ENCODE results near the gene AGRN. TPM values are rescaled to one million over a fixed set of nuclear protein-coding genes. Genes with fewer than 3 reads are reported as not detected.

AGRN gene
- total and polyA plus RNA-seq, 5 donors from 2014 or later: 0.06 to 4.2 (median 0.29) TPM; not detected in 1

DNA sequence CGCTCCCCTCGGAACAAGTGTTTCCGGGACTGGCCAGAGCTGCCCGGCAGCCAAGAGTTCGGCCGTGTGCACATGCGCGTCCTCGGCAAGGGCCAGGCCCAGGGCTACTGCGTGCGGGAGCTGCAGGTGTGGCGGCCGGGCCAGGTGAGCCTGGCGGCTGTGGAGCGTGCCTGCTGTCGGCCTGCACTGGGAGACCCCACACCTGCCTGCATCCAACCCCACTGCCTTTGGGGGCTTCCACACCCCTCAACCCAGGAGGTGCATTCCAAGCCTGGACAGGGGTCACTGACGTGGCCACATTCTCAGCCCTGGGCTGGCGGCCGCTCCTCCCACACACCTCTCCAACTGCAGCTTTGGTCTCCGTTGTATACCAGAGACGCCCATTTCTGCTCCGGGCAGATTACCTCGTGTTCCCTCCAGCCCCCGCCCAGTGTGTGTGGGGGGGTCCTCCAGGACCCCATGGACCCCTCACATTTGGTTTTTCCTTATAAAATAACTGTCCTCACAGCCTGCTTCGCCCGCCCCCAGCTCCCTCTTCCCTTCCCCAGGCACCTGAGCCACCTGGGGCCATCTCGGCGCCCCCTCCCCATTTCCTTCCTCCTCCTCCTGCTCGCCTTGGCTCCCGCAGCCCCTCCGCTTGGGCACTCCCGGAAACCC, 48.1 kb downstream of the AGRN start:
- no peak for ATAC-seq (ENCODE audit: low read depth in 2 of 2)
- Histone ChIP-seq H3K9me3 (ENCODE audit: control insufficient read depth in 2 of 2, low read length in 2 of 2) (no peaks in the 10 kb centered on the region), H3K36me3 (ENCODE audit: control insufficient read depth, insufficient read depth, low read length) (no peaks in the 10 kb centered on the region), H3K4me1 (ENCODE audit: control insufficient read depth, insufficient read depth, low read length, poor library complexity, severe bottlenecking) (peaks cover 31% of the 10 kb centered on the region), H3K27ac (ENCODE audit: insufficient read depth, low read length, poor library complexity, severe bottlenecking) (peak overlapping the region; percentile 88), H3K4me3 (ENCODE audit: low read depth, low read length) (no peak overlapping the region), H3K27me3 (ENCODE audit: control insufficient read depth, insufficient read depth, low read length) (no peaks in the 10 kb centered on the region)
- Mint-ChIP-seq H3K4me3 (peak overlapping the region; percentile 7 to 87 (median 38)), H3K27me3 (peaks cover 10% of the 10 kb centered on the region), H3K36me3 (no peaks in the 10 kb centered on the region), H3K27ac (peak overlapping the region in 1 of 3 donors; percentile 51), H3K9me3 (no peaks in the 10 kb centered on the region), H3K4me1 (peaks cover 0 to 14% (median 2%) of the 10 kb centered on the region in 4 donors)
- DNase-seq: no peak

DNA sequence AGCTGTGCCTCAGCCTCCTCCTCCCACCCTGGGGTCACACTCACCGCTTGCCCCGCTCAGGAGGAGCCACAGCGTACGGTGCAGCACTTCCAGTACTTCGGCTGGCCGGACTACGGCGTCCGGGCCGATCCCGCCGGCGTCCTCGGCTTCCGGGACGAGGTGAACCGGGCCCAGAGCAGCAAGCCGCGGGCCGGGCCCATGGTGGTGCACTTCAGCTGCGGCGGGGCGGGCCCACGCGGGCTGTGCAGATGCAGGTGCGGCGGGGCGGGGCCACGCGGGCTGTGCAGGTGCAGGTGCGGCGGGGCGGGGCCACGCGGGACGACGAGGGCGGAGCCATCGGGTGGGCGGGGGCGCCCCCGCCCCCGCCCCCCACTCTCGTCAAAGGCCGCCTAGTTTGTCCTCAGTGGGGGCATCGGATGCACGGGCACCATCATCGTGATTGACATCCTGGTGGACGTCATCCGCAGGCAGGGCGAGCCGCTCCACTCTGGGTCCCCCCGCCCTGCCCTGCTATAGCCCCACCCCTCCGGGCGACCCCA, 48.7 kb downstream of the AGRN start:
- H3K9me3 ChIP-seq (ENCODE audit: control insufficient read depth in 2 of 2, low read length in 2 of 2): no peaks in the 10 kb centered on the region
- no peak overlapping the region for H3K4me3 ChIP-seq (ENCODE audit: low read depth, low read length)
- peak; percentile 54 to 71 (median 67) for DNase-seq
- no peaks in the 10 kb centered on the region for H3K36me3 ChIP-seq (ENCODE audit: control insufficient read depth, insufficient read depth, low read length)
- H3K36me3 Mint-ChIP-seq: no peaks in the 10 kb centered on the region
- H3K4me1 ChIP-seq (ENCODE audit: control insufficient read depth, insufficient read depth, low read length, poor library complexity, severe bottlenecking): peaks cover 28% of the 10 kb centered on the region
- peaks cover 10% of the 10 kb centered on the region for H3K27me3 Mint-ChIP-seq
- no peaks in the 10 kb centered on the region for H3K9me3 Mint-ChIP-seq
- ATAC-seq (ENCODE audit: low read depth in 2 of 2): peak; percentile 45 to 52
- H3K4me3 Mint-ChIP-seq: peak overlapping the region; percentile 15 to 87 (median 73)
- peak overlapping the region; percentile 88 for H3K27ac ChIP-seq (ENCODE audit: insufficient read depth, low read length, poor library complexity, severe bottlenecking)
- peaks cover 0 to 14% (median 2%) of the 10 kb centered on the region in 4 donors for H3K4me1 Mint-ChIP-seq
- no peaks in the 10 kb centered on the region for H3K27me3 ChIP-seq (ENCODE audit: control insufficient read depth, insufficient read depth, low read length)
- H3K27ac Mint-ChIP-seq: peak overlapping the region in 1 of 3 donors; percentile 62

DNA sequence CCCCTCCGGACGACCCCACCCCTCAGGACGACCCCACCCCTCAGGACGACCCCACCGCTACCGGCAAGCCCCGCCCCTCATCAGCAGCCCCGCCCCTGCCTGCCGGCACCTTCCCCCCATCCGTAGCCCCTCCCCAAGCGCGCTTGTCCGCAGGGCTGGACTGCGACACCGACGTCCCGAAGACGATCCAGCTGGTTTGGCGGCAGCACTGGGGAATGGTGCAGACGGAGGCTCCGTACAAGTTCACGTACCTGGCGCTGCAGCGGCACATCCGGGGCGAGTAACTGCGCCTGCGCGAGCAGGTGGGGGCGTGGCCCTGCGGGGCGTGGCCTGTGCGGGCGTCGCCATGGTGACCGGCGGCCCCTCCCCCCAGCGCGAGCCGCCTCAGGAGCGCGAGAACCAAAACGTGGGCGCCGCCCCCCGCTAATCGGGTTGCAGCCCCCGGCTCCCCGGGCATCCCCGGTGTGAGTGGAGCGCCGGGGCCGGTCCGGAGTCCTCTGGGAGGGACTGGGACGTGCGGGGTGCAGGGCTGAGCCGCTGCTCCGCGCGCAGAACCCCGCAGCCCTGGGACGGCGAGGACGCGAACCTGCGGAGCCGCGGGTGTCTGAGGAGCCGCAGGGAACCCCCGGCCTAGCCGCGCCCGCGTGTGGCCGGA, 49.3 kb downstream of the AGRN start:
- H3K4me3 Mint-ChIP-seq: peak overlapping the region; percentile 70 to 87 (median 80)
- DNase-seq (peak; percentile 84 to 90 (median 84)), ATAC-seq (ENCODE audit: low read depth in 2 of 2) (peak; percentile 56 to 66)
- peaks cover 10% of the 10 kb centered on the region for H3K27me3 Mint-ChIP-seq
- Histone ChIP-seq H3K9me3 (ENCODE audit: control insufficient read depth in 2 of 2, low read length in 2 of 2) (no peaks in the 10 kb centered on the region), H3K27me3 (ENCODE audit: control insufficient read depth, insufficient read depth, low read length) (no peaks in the 10 kb centered on the region), H3K4me1 (ENCODE audit: control insufficient read depth, insufficient read depth, low read length, poor library complexity, severe bottlenecking) (peaks cover 22% of the 10 kb centered on the region), H3K27ac (ENCODE audit: insufficient read depth, low read length, poor library complexity, severe bottlenecking) (peak overlapping the region; percentile 88), H3K4me3 (ENCODE audit: low read depth, low read length) (peak overlapping the region; percentile 53), H3K36me3 (ENCODE audit: control insufficient read depth, insufficient read depth, low read length) (no peaks in the 10 kb centered on the region)
- H3K9me3 Mint-ChIP-seq: no peaks in the 10 kb centered on the region
- no peaks in the 10 kb centered on the region for H3K36me3 Mint-ChIP-seq
- H3K4me1 Mint-ChIP-seq: peaks cover 0 to 10% (median 2%) of the 10 kb centered on the region in 4 donors
- H3K27ac Mint-ChIP-seq: peak overlapping the region in 1 of 3 donors; percentile 62

DNA sequence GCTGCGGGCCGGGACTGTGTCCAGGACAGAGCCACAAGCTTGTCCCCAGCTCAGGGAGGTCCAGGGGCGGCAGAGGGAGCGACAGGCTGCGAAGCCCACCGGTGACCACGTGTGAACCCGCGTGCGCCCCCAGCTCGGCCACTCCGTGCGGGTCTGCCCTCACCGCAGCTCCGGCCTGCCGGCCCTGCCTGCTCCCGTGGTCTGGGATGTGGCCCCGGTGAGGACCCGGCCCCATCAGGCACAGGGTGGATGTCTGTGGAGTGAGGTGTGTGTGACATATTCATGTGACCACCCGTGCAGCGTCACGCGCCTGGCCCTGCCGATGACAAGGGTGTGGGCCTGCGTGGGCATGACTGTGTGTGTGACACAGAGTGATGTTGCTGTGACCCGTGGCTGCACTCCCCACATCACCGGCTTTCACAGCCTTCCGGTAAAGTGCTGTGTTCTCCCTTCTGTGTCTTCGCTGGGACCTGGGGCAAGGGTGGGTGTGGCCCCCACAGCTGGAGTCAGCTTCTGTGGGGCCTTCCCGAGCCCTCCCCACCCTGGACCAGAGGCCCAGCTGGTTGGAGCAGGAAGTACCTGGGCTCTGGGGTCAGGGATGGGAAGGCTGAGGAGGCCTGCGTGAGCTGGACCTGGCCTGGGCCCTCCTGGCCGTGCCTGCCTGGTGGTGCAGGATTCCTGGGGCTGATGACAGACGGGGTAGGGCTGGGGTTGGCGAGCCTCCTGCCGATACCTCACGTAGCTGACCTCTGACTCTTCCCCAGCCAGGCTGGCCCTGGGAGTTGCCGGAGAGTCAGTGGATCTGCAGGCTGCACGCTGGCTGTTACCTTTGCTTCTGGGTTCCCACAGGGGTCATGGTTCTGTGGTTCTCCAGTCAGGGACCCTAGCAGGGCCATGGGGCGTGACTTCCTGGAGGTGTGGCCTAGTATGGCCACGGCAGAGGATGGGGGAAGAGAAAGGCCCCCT, 50.1 kb downstream of the AGRN start:
- H3K4me3 Mint-ChIP-seq: peak overlapping the region; percentile 61 to 82 (median 66)
- peaks cover 0 to 1% (median 0%) of the 10 kb centered on the region in 7 donors for H3K9me3 Mint-ChIP-seq
- H3K4me1 ChIP-seq (ENCODE audit: control insufficient read depth, insufficient read depth, low read length, poor library complexity, severe bottlenecking): peaks cover 18% of the 10 kb centered on the region
- no peaks in the 10 kb centered on the region for H3K9me3 ChIP-seq (ENCODE audit: control insufficient read depth in 2 of 2, low read length in 2 of 2)
- H3K27me3 Mint-ChIP-seq: peaks cover 10% of the 10 kb centered on the region
- peaks cover 0 to 10% (median 3%) of the 10 kb centered on the region in 4 donors for H3K4me1 Mint-ChIP-seq
- H3K27me3 ChIP-seq (ENCODE audit: control insufficient read depth, insufficient read depth, low read length): no peaks in the 10 kb centered on the region
- H3K36me3 Mint-ChIP-seq: no peaks in the 10 kb centered on the region
- no peak overlapping the region for H3K27ac Mint-ChIP-seq
- H3K27ac ChIP-seq (ENCODE audit: insufficient read depth, low read length, poor library complexity, severe bottlenecking): no peak overlapping the region
- H3K36me3 ChIP-seq (ENCODE audit: control insufficient read depth, insufficient read depth, low read length): no peaks in the 10 kb centered on the region
- ATAC-seq (ENCODE audit: low read depth in 2 of 2): no peak
- DNase-seq: peak in 1 of 3 donors; percentile 18
- no peak overlapping the region for H3K4me3 ChIP-seq (ENCODE audit: low read depth, low read length)

DNA sequence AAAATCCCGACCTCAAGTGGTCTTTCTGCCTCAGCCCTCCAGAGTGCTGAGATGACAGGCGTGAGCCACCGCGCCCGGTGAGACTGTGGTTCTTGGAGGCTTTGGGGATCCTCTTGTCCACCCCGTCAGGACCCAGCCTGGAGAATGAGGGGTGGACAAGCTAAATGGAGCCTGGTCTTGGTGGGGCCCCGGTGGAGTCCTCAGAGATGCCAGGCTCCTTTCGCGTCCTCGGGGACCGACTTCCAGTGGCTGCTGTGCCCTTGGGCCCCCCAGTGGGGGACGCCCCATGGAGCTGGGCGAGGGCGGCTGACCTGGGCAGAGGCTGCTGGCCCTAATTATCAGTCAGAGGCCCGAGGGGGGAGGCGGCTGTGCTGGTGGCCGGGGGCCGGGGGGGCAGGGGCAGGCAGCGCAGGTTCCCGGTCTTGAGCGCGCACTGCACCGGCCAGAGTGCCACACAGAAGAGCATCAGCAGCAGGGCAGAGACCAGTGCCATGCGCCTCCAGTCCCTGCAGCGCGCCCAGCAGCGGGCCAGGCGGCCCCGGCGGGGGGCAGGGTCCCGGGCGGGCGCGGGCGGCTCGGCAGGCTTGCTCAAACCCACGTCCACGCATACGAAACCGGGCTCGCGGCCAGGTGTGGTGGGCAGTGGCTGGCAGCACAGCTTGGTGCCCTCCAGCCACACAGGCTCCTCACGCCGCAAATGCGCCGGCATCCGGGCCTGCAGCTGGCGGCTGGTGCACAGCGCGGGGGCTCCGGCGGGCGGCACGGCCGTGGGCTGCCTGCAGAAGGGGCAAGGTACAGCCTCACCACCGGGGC, 51.8 kb downstream of the AGRN start:
- Mint-ChIP-seq H3K27ac (no peak overlapping the region), H3K9me3 (peaks cover 0 to 1% (median 0%) of the 10 kb centered on the region in 7 donors), H3K4me1 (peaks cover 0 to 5% (median 1%) of the 10 kb centered on the region in 4 donors), H3K27me3 (peaks cover 10% of the 10 kb centered on the region), H3K4me3 (peak overlapping the region in 2 of 4 donors; percentile 10 to 63), H3K36me3 (no peaks in the 10 kb centered on the region)
- Histone ChIP-seq H3K4me1 (ENCODE audit: control insufficient read depth, insufficient read depth, low read length, poor library complexity, severe bottlenecking) (peaks cover 18% of the 10 kb centered on the region), H3K36me3 (ENCODE audit: control insufficient read depth, insufficient read depth, low read length) (no peaks in the 10 kb centered on the region), H3K4me3 (ENCODE audit: low read depth, low read length) (no peak overlapping the region), H3K9me3 (ENCODE audit: control insufficient read depth in 2 of 2, low read length in 2 of 2) (no peaks in the 10 kb centered on the region), H3K27me3 (ENCODE audit: control insufficient read depth, insufficient read depth, low read length) (no peaks in the 10 kb centered on the region), H3K27ac (ENCODE audit: insufficient read depth, low read length, poor library complexity, severe bottlenecking) (no peak overlapping the region)
- no peak for DNase-seq
- ATAC-seq (ENCODE audit: low read depth in 2 of 2): no peak

DNA sequence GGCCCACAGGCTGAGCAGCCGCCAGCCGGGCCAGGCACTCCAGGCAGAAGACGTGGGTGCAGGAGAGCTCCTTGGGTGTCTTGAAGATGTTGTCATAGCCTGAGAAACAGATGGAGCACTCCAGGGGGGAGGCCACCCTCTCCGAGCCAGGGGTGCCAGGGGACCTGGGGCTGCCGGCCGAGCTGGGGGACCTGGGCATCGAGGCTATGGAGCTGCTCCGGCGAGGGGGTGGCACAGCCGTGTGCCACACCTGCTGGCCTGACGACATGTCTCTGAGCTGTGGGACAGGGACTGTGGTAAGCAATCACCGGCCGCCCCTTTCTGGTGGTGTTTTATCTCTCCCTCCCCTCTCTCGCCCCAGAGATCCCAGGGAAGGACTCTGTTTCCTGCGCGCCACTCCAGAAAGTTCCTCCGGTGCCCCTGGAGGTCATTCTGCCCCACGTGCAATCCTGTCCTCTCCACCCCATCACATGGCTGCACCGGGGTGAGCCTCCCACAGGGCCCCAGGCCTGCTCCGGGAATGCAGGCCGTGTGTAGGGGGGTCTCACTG, 52.5 kb downstream of the AGRN start:
- Histone ChIP-seq H3K4me1 (ENCODE audit: control insufficient read depth, insufficient read depth, low read length, poor library complexity, severe bottlenecking) (peaks cover 18% of the 10 kb centered on the region), H3K27me3 (ENCODE audit: control insufficient read depth, insufficient read depth, low read length) (no peaks in the 10 kb centered on the region), H3K36me3 (ENCODE audit: control insufficient read depth, insufficient read depth, low read length) (no peaks in the 10 kb centered on the region), H3K4me3 (ENCODE audit: low read depth, low read length) (no peak overlapping the region), H3K9me3 (ENCODE audit: control insufficient read depth in 2 of 2, low read length in 2 of 2) (no peaks in the 10 kb centered on the region), H3K27ac (ENCODE audit: insufficient read depth, low read length, poor library complexity, severe bottlenecking) (no peak overlapping the region)
- Mint-ChIP-seq H3K27ac (no peak overlapping the region), H3K9me3 (peaks cover 0 to 1% (median 0%) of the 10 kb centered on the region in 7 donors), H3K4me1 (peaks cover 0 to 5% (median 1%) of the 10 kb centered on the region in 4 donors), H3K27me3 (peaks cover 10% of the 10 kb centered on the region), H3K36me3 (no peaks in the 10 kb centered on the region), H3K4me3 (no peak overlapping the region)
- ATAC-seq (ENCODE audit: low read depth in 2 of 2) (no peak), DNase-seq (no peak)

All from CD4-positive, CD25-positive, alpha-beta regulatory T cell (primary cell).